IMR-90 (cell line): ENCODE results near the gene DLEU7. TPM values are rescaled to one million over a fixed set of nuclear protein-coding genes. Genes with fewer than 3 reads are reported as not detected.

Experiments used
- ATAC-seq: fragments of 200-7000 bp; cut with Tn5 transposase; 2 replicates; pipeline ENCODE4 v1.9.1; 2020; ENCODE audit warnings: low read depth, mild to moderate bottlenecking, moderate library complexity
- BruUV-seq: library from RNA; stranded (reverse); fragments of 400-500 nt; replicated peaks from 2 replicates; lab custom pipeline; 2021; lab: Mats Ljungman, UMichigan
- CTCF ChIA-PET: fragments of 300-600 bp; formaldehyde crosslinking; extraction: SDS; loops from one replicate; lab custom pipeline; 2021; ENCODE audit warnings: antibody characterized with exemption; lab: Yijun Ruan, JAX
- POLR2A ChIA-PET: fragments of 300-600 bp; sonication (Branson Sonifier 250); formaldehyde crosslinking; loops from one replicate; lab custom pipeline; 2022; ENCODE audit warnings: antibody characterized with exemption; ENCODE audit not compliant: unreplicated experiment; lab: Charles Lee
- DNase-seq: peaks from one replicate; pipeline ENCODE4 v3.0.0; 2013
- H2AFZ ChIP-seq: replicated peaks from 2 replicates; pipeline ENCODE3; 2013; ENCODE audit warnings: low read length, mild to moderate bottlenecking; ENCODE audit not compliant: poor library complexity
- H2AK5ac ChIP-seq: 2 replicates; pipeline ENCODE4 v1.6.1; 2013; ENCODE audit warnings: low read depth, low read length, inconsistent platforms
- H2AK9ac ChIP-seq: replicated peaks from 2 replicates; pipeline ENCODE3; 2013; ENCODE audit warnings: mild to moderate bottlenecking, low read depth, low read length, moderate library complexity; ENCODE audit not compliant: poor library complexity
- H2BK120ac ChIP-seq: 2 replicates; pipeline ENCODE4 v1.6.1; 2013; ENCODE audit warnings: low read depth, low read length, inconsistent platforms
- H2BK15ac ChIP-seq: 3 replicates; pipeline ENCODE4 v1.6.1; 2013; ENCODE audit warnings: low read depth, low read length, inconsistent platforms
- H2BK20ac ChIP-seq: 2 replicates; pipeline ENCODE4 v1.6.1; 2013; ENCODE audit warnings: low read depth, mild to moderate bottlenecking, inconsistent platforms, low read length, moderate library complexity
- H2BK5ac ChIP-seq: 2 replicates; pipeline ENCODE4 v1.6.1; 2013; ENCODE audit warnings: mild to moderate bottlenecking, low read depth, low read length, inconsistent platforms; ENCODE audit not compliant: poor library complexity, severe bottlenecking
- H3K14ac ChIP-seq: replicated peaks from 2 replicates; pipeline ENCODE4 v1.6.1; 2013; ENCODE audit warnings: low read depth, low read length, inconsistent platforms
- H3K18ac ChIP-seq: 2 replicates; pipeline ENCODE4 v1.6.1; 2013; ENCODE audit warnings: low read depth, low read length, control low read depth
- H3K23ac ChIP-seq: 2 replicates; pipeline ENCODE4 v1.6.1; 2013; ENCODE audit warnings: low read depth, low read length, inconsistent platforms
- H3K27ac ChIP-seq: 2 replicates; pipeline ENCODE4 v1.5.1; 2013; ENCODE audit warnings: mild to moderate bottlenecking, control low read depth, low read length; ENCODE audit not compliant: insufficient read depth
- H3K27me3 ChIP-seq: 2 replicates; pipeline ENCODE4 v1.6.1; 2013; ENCODE audit warnings: low read length; ENCODE audit not compliant: control insufficient read depth, insufficient read depth
- H3K36me3 ChIP-seq: 2 replicates; pipeline ENCODE4 v1.6.1; 2013; ENCODE audit warnings: low read length, mixed read lengths; ENCODE audit not compliant: control insufficient read depth, insufficient read depth
- H3K4ac ChIP-seq: 2 replicates; pipeline ENCODE4 v1.6.1; 2013; ENCODE audit warnings: low read depth, low read length, inconsistent platforms
- H3K4me1 ChIP-seq: 2 replicates; pipeline ENCODE4 v1.6.1; 2013; ENCODE audit warnings: low read length, mixed read lengths; ENCODE audit not compliant: control insufficient read depth, insufficient read depth
- H3K4me2 ChIP-seq: 2 replicates; pipeline ENCODE4 v1.6.1; 2013; ENCODE audit warnings: low read depth, mild to moderate bottlenecking, control low read depth, low read length, moderate library complexity
- H3K4me3 ChIP-seq: 2 replicates; pipeline ENCODE4 v1.5.1; 2013; ENCODE audit warnings: low read depth, mild to moderate bottlenecking, control low read depth, low read length, moderate library complexity; ENCODE audit not compliant: insufficient read depth
- H3K56ac ChIP-seq: 2 replicates; pipeline ENCODE4 v1.6.1; 2013; ENCODE audit warnings: low read length, inconsistent platforms; ENCODE audit not compliant: insufficient read depth; ENCODE audit errors: extremely low read depth
- H3K79me1 ChIP-seq, 2 experiments: 2 replicates each; pipeline ENCODE4 v1.6.1; 2013; ENCODE audit warnings: low read length in 2 of 2, inconsistent platforms in 1 of 2, low read depth in 1 of 2
- H3K9ac ChIP-seq: 2 replicates; pipeline ENCODE4 v1.6.1; 2013; ENCODE audit warnings: low read depth, low read length, control low read depth
- H3K9me1 ChIP-seq: 2 replicates; pipeline ENCODE4 v1.6.1; 2013; ENCODE audit warnings: low read length, inconsistent platforms; ENCODE audit not compliant: insufficient read depth
- H3K9me3 ChIP-seq: 2 replicates; pipeline ENCODE4 v1.6.1; 2013; ENCODE audit warnings: low read length; ENCODE audit not compliant: control insufficient read depth, insufficient read depth
- H4K20me1 ChIP-seq: 2 replicates; pipeline ENCODE4 v1.6.1; 2013; ENCODE audit warnings: low read length, inconsistent platforms; ENCODE audit not compliant: insufficient read depth
- H4K5ac ChIP-seq: 2 replicates; pipeline ENCODE4 v1.6.1; 2013; ENCODE audit warnings: mild to moderate bottlenecking, low read depth, low read length, control low read depth
- H4K8ac ChIP-seq, 2 experiments: 2 replicates each; pipeline ENCODE4 v1.6.1; 2013; ENCODE audit warnings: low read depth in 2 of 2, low read length in 2 of 2, control low read depth in 1 of 2, inconsistent platforms in 1 of 2
- H4K91ac ChIP-seq: 2 replicates; pipeline ENCODE4 v1.6.1; 2013; ENCODE audit warnings: low read depth, low read length, inconsistent platforms; ENCODE audit not compliant: insufficient read depth
- BHLHE40 ChIP-seq: fragments of 150-350 bp; IDR thresholded peaks from 2 replicates; pipeline ENCODE4 v1.6.1; 2016; ENCODE audit warnings: mild to moderate bottlenecking, low read depth, low read length
- CEBPB ChIP-seq: IDR thresholded peaks from 2 replicates; pipeline ENCODE4 v1.6.1; 2012; ENCODE audit warnings: low read depth, low read length, improper control_type of control experiment
- CHD1 ChIP-seq: IDR thresholded peaks from 2 replicates; pipeline ENCODE4 v1.6.1; 2012; ENCODE audit warnings: low read depth, low read length, improper control_type of control experiment
- FOS ChIP-seq: fragments of 150-350 bp; IDR thresholded peaks from 2 replicates; pipeline ENCODE4 v1.6.1; 2016; ENCODE audit warnings: low read depth, low read length
- MAFK ChIP-seq: IDR thresholded peaks from 2 replicates; pipeline ENCODE4 v1.6.1; 2012; ENCODE audit warnings: low read depth, low read length, improper control_type of control experiment
- MAZ ChIP-seq: IDR thresholded peaks from 2 replicates; pipeline ENCODE4 v1.6.1; 2012; ENCODE audit warnings: low read depth, mild to moderate bottlenecking, low read length, improper control_type of control experiment, moderate library complexity, borderline replicate concordance
- MXI1 ChIP-seq: IDR thresholded peaks from 2 replicates; pipeline ENCODE4 v1.6.1; 2012; ENCODE audit warnings: low read depth, mild to moderate bottlenecking, low read length, moderate library complexity, borderline replicate concordance
- NFE2L2 ChIP-seq: fragments of 150-350 bp; IDR thresholded peaks from 2 replicates; pipeline ENCODE4 v1.6.1; 2016; ENCODE audit warnings: low read depth, mild to moderate bottlenecking, low read length
- POLR2A ChIP-seq: IDR thresholded peaks from 2 replicates; pipeline ENCODE4 v1.6.1; 2012; ENCODE audit warnings: mild to moderate bottlenecking, low read depth, low read length
- RAD21 ChIP-seq: IDR thresholded peaks from 2 replicates; pipeline ENCODE4 v1.6.1; 2012; ENCODE audit warnings: low read length, improper control_type of control experiment
- RCOR1 ChIP-seq: IDR thresholded peaks from 2 replicates; pipeline ENCODE4 v1.6.1; 2012; ENCODE audit warnings: mild to moderate bottlenecking, low read length, improper control_type of control experiment; ENCODE audit not compliant: insufficient replicate concordance
- RFX5 ChIP-seq: IDR thresholded peaks from 2 replicates; pipeline ENCODE4 v1.8.0; 2012; ENCODE audit warnings: low read depth, mild to moderate bottlenecking, low read length, moderate library complexity
- SMC3 ChIP-seq: fragments of 150-350 bp; IDR thresholded peaks from 2 replicates; pipeline ENCODE4 v1.6.1; 2016; ENCODE audit warnings: low read depth, mild to moderate bottlenecking, antibody characterized with exemption, low read length, moderate library complexity
- WGBS, 2 experiments: methylation state at CpG; one replicate each; pipeline versions ENCODE4 v1.1.5 to v1.1.7; 2013; ENCODE audit warnings: missing lambda C conversion rate in 2 of 2; ENCODE audit not compliant: insufficient read length in 1 of 2; ENCODE audit errors: extremely low coverage in 2 of 2; 5-methylcytosine and 5-hydroxymethylcytosine counted together
- dilution Hi-C: fragments of 300-500 bp; cut with HindIII; formaldehyde crosslinking; loops from one replicate; pipeline ENCODE4 v1.14.3; 2018; ENCODE audit warnings: low sequenced_read_pairs; ENCODE audit not compliant: unreplicated experiment
- in situ Hi-C: fragments of 300-500 bp; cut with MboI; formaldehyde crosslinking; loops from 3 replicates; pipeline ENCODE4 v1.14.3; 2019; ENCODE audit warnings: low sequenced_read_pairs, inconsistent platforms, mixed read lengths
- intact Hi-C: fragments of 100-400 bp; cut with micrococcal nuclease; formaldehyde crosslinking; loops from 2 replicates; pipeline ENCODE4 v1.10.0; 2022
- polyA plus RNA-seq, 3 experiments: library from polyadenylated mRNA; depleted of rRNA; stranded (reverse); fragments of >200 nt; gene quantifications; 2 replicates each; pipeline ENCODE4 v1.2.3, GENCODE V29; 2012; ENCODE audit warnings: low replicate concordance in 1 of 3
- total RNA-seq: library from RNA; depleted of rRNA; stranded (reverse); fragments of >200 nt; gene quantifications from 2 replicates; pipeline ENCODE4 v1.2.3, GENCODE V29; 2012
- TF ChIP-seq, protein P1 (sequence below): fragments of 150-350 bp; IDR thresholded peaks from 2 replicates; pipeline ENCODE4 v1.6.1; 2016; ENCODE audit warnings: low read depth, mild to moderate bottlenecking, low read length, moderate library complexity, borderline replicate concordance
- TF ChIP-seq, protein P2 (sequence below): fragments of 150-350 bp; IDR thresholded peaks from 2 replicates; pipeline ENCODE4 v1.6.1; 2017; ENCODE audit warnings: mild to moderate bottlenecking, antibody characterized with exemption, low read length, low read depth
- TF ChIP-seq, protein P3 (sequence below): conservative IDR thresholded peaks from 2 replicates; pipeline ENCODE4 v1.5.1; 2012; ENCODE audit warnings: mild to moderate bottlenecking, low read depth, low read length, improper control_type of control experiment

Gene DLEU7
- total and polyA plus RNA-seq, 2 of the 4 experiments (the other 2 are of a cell fraction) = not detected

- in situ Hi-C loops (no loop called here), intact Hi-C loops (no loop called here), dilution Hi-C loops (no loop called here)
- ChIA-PET POLR2A (no interaction called here), CTCF (no interaction called here)
- no peak overlapping the region for H3K23ac ChIP-seq
- no peak overlapping the region for H3K56ac ChIP-seq
- no peak for TF ChIP-seq RFX5
- TF ChIP-seq CHD1 = no peak
- TF ChIP-seq FOS = no peak
- no peak for TF ChIP-seq MAZ
- no peak for TF ChIP-seq CEBPB
- TF ChIP-seq SMC3 = no peak
- TF ChIP-seq, protein P1, sequence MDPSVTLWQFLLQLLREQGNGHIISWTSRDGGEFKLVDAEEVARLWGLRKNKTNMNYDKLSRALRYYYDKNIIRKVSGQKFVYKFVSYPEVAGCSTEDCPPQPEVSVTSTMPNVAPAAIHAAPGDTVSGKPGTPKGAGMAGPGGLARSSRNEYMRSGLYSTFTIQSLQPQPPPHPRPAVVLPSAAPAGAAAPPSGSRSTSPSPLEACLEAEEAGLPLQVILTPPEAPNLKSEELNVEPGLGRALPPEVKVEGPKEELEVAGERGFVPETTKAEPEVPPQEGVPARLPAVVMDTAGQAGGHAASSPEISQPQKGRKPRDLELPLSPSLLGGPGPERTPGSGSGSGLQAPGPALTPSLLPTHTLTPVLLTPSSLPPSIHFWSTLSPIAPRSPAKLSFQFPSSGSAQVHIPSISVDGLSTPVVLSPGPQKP = no peak
- TF ChIP-seq MAFK = no peak
- TF ChIP-seq, protein P2, sequence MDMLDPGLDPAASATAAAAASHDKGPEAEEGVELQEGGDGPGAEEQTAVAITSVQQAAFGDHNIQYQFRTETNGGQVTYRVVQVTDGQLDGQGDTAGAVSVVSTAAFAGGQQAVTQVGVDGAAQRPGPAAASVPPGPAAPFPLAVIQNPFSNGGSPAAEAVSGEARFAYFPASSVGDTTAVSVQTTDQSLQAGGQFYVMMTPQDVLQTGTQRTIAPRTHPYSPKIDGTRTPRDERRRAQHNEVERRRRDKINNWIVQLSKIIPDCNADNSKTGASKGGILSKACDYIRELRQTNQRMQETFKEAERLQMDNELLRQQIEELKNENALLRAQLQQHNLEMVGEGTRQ = no peak
- no peak for TF ChIP-seq POLR2A
- TF ChIP-seq NFE2L2 = no peak
- TF ChIP-seq RCOR1 = no peak
- no peak for TF ChIP-seq MXI1
- no peak for TF ChIP-seq BHLHE40
- no peak for TF ChIP-seq RAD21
- TF ChIP-seq, protein P3, sequence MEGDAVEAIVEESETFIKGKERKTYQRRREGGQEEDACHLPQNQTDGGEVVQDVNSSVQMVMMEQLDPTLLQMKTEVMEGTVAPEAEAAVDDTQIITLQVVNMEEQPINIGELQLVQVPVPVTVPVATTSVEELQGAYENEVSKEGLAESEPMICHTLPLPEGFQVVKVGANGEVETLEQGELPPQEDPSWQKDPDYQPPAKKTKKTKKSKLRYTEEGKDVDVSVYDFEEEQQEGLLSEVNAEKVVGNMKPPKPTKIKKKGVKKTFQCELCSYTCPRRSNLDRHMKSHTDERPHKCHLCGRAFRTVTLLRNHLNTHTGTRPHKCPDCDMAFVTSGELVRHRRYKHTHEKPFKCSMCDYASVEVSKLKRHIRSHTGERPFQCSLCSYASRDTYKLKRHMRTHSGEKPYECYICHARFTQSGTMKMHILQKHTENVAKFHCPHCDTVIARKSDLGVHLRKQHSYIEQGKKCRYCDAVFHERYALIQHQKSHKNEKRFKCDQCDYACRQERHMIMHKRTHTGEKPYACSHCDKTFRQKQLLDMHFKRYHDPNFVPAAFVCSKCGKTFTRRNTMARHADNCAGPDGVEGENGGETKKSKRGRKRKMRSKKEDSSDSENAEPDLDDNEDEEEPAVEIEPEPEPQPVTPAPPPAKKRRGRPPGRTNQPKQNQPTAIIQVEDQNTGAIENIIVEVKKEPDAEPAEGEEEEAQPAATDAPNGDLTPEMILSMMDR = no peak
- no peak overlapping the region for H2BK15ac ChIP-seq
- H4K20me1 ChIP-seq = no peaks in the 10 kb centered on the region
- no peak overlapping the region for H4K8ac ChIP-seq
- H3K9me3 ChIP-seq = no peaks in the 10 kb centered on the region
- no peak for DNase-seq
- H3K79me1 ChIP-seq = no peaks in the 10 kb centered on the region
- no peak overlapping the region for H2BK20ac ChIP-seq
- no peak overlapping the region for H3K4me2 ChIP-seq
- no peak overlapping the region for H3K18ac ChIP-seq
- peaks cover 16% of the 10 kb centered on the region for H3K27me3 ChIP-seq
- no peak overlapping the region for H3K4ac ChIP-seq
- no peak overlapping the region for H3K14ac ChIP-seq
- H3K4me3 ChIP-seq = no peak overlapping the region
- no peaks in the 10 kb centered on the region for H3K4me1 ChIP-seq
- no peak overlapping the region for H4K91ac ChIP-seq
- H2BK120ac ChIP-seq = no peak overlapping the region
- no peaks in the 10 kb centered on the region for H3K36me3 ChIP-seq
- H2AFZ ChIP-seq = no peak overlapping the region
- no peak overlapping the region for H3K27ac ChIP-seq
- no peak overlapping the region for H2BK5ac ChIP-seq
- no peak overlapping the region for H4K5ac ChIP-seq
- WGBS, 2 experiments = no CpG with 5 or more reads among the region's 1 CpG
- H2AK5ac ChIP-seq = no peak overlapping the region
- no peaks in the 10 kb centered on the region for H3K9me1 ChIP-seq
- ATAC-seq = no peak
- no peak overlapping the region for H2AK9ac ChIP-seq
- no TSS peak for BruUV-seq
- H3K9ac ChIP-seq = no peak overlapping the region
These were observed 44.9 kb upstream of the DLEU7 start for GRCh38 chr13:50888362-50888761.
